Panc1 (cell line): ENCODE results near the gene SLC52A3. TPM values are rescaled to one million over a fixed set of nuclear protein-coding genes. Genes with fewer than 3 reads are reported as not detected.

Experiments used
- ATAC-seq: fragments of 200-7000 bp; cut with Tn5 transposase; 2 replicates; pipeline ENCODE4 v1.9.1; 2020; ENCODE audit warnings: mild to moderate bottlenecking, moderate library complexity
- BruUV-seq: library from RNA; stranded (reverse); fragments of 400-500 nt; replicated peaks from 2 replicates; lab custom pipeline; 2021; lab: Mats Ljungman, UMichigan
- CTCF ChIA-PET: fragments of 300-600 bp; sonication (Branson Sonifier 250); formaldehyde crosslinking; loops from one replicate; lab custom pipeline; 2022; ENCODE audit warnings: antibody characterized with exemption; lab: Charles Lee
- POLR2A ChIA-PET: fragments of 300-600 bp; sonication (Branson Sonifier 250); formaldehyde crosslinking; loops from one replicate; lab custom pipeline; 2022; ENCODE audit warnings: antibody characterized with exemption; lab: Charles Lee
- DNase-seq: peaks from one replicate; pipeline ENCODE4 v3.0.0-alpha.2; 2010; ENCODE audit warnings: low read depth, low spot score
- H3K27ac ChIP-seq: 2 replicates; pipeline ENCODE4 v1.5.1; 2011; ENCODE audit warnings: mild to moderate bottlenecking, low read length, inconsistent platforms
- H3K27me3 ChIP-seq: fragments of 200-500 bp; sonication (Bioruptor generic); 2 replicates; pipeline ENCODE4 v1.6.0; 2014; ENCODE audit warnings: low read length, inconsistent platforms; ENCODE audit not compliant: control insufficient read depth, insufficient read depth
- H3K36me3 ChIP-seq: fragments of 200-500 bp; sonication (Bioruptor generic); 2 replicates; pipeline ENCODE4 v1.5.1; 2014; ENCODE audit warnings: inconsistent platforms, mild to moderate bottlenecking, low read length, moderate library complexity; ENCODE audit not compliant: control insufficient read depth, insufficient read depth
- H3K4me1 ChIP-seq: 2 replicates; pipeline ENCODE4 v1.5.1; 2011; ENCODE audit warnings: inconsistent platforms, mild to moderate bottlenecking, low read length, moderate library complexity; ENCODE audit not compliant: control insufficient read depth, insufficient read depth
- H3K4me3 ChIP-seq, 2 experiments: 2 replicates each; pipeline ENCODE4 v1.5.1; 2011 to 2012; ENCODE audit warnings: low read depth in 2 of 2, low read length in 2 of 2, mild to moderate bottlenecking in 2 of 2, inconsistent platforms in 1 of 2, moderate library complexity in 1 of 2
- H3K9me3 ChIP-seq: fragments of 200-500 bp; sonication (Bioruptor generic); 2 replicates; pipeline ENCODE4 v1.5.1; 2014; ENCODE audit warnings: low read depth, mild to moderate bottlenecking, inconsistent platforms, low read length, moderate library complexity; ENCODE audit not compliant: control insufficient read depth, insufficient read depth
- POLR2AphosphoS5 ChIP-seq: IDR thresholded peaks from 2 replicates; pipeline ENCODE4 v1.6.1; 2012; ENCODE audit warnings: mild to moderate bottlenecking, low read depth, low read length, moderate library complexity
- SIN3A ChIP-seq: IDR thresholded peaks from 2 replicates; pipeline ENCODE4 v1.6.1; 2012; ENCODE audit warnings: low read depth, mild to moderate bottlenecking, low read length, moderate library complexity, borderline replicate concordance; ENCODE audit not compliant: insufficient read depth
- TCF7L2 ChIP-seq: IDR thresholded peaks from 2 replicates; pipeline ENCODE4 v1.6.1; 2011; ENCODE audit warnings: mild to moderate bottlenecking, low read depth, low read length, inconsistent platforms
- in situ Hi-C: cut with HindIII; loops from 2 replicates; pipeline ENCODE4 v1.10.0; 2016; ENCODE audit warnings: low sequenced_read_pairs, low pct_unique_long_range_greater_than_20kb
- intact Hi-C: fragments of 100-400 bp; cut with micrococcal nuclease; formaldehyde crosslinking; loops from one replicate; pipeline ENCODE4 v1.10.0; 2022; ENCODE audit not compliant: unreplicated experiment
- total RNA-seq: library from RNA; stranded (reverse); gene quantifications from one replicate; pipeline ENCODE4 v1.2.1, GENCODE V29; 2021; ENCODE audit not compliant: unreplicated experiment
- TF ChIP-seq, protein P1 (sequence below), 2 experiments: IDR thresholded peaks; 2 replicates each; pipeline ENCODE4 v1.6.1; 2011 to 2012; ENCODE audit warnings: low read depth in 2 of 2, control low read depth in 1 of 2, low read length in 1 of 2, mild to moderate bottlenecking in 1 of 2, moderate library complexity in 1 of 2; ENCODE audit not compliant: insufficient read depth in 1 of 2
- TF ChIP-seq, protein P2 (sequence below): fragments of 450-650 bp; IDR thresholded peaks from 2 replicates; pipeline ENCODE4 v1.5.1; 2017; ENCODE audit warnings: mild to moderate bottlenecking

Gene SLC52A3
- total RNA-seq, 1 experiment from 2014 or later = 6.4 TPM

GRCh38 chr20:779771-780170 is 11.5 kb upstream of the SLC52A3 start:
- POLR2A ChIA-PET = no interaction called here
- ATAC-seq = no peak
- H3K27me3 ChIP-seq = no peaks in the 10 kb centered on the region
- no peaks in the 10 kb centered on the region for H3K36me3 ChIP-seq
- no TSS peak for BruUV-seq
- DNase-seq = no peak
- intact Hi-C loops = no loop called here
- H3K4me3 ChIP-seq = no peak overlapping the region
- CTCF ChIA-PET = no interaction called here
- in situ Hi-C loops = no loop called here
- no peak overlapping the region for H3K27ac ChIP-seq
- H3K4me1 ChIP-seq = no peaks in the 10 kb centered on the region
- peaks cover 7% of the 10 kb centered on the region; the same call in 1 of the 2 replicates for H3K9me3 ChIP-seq
- TF ChIP-seq, protein P1, sequence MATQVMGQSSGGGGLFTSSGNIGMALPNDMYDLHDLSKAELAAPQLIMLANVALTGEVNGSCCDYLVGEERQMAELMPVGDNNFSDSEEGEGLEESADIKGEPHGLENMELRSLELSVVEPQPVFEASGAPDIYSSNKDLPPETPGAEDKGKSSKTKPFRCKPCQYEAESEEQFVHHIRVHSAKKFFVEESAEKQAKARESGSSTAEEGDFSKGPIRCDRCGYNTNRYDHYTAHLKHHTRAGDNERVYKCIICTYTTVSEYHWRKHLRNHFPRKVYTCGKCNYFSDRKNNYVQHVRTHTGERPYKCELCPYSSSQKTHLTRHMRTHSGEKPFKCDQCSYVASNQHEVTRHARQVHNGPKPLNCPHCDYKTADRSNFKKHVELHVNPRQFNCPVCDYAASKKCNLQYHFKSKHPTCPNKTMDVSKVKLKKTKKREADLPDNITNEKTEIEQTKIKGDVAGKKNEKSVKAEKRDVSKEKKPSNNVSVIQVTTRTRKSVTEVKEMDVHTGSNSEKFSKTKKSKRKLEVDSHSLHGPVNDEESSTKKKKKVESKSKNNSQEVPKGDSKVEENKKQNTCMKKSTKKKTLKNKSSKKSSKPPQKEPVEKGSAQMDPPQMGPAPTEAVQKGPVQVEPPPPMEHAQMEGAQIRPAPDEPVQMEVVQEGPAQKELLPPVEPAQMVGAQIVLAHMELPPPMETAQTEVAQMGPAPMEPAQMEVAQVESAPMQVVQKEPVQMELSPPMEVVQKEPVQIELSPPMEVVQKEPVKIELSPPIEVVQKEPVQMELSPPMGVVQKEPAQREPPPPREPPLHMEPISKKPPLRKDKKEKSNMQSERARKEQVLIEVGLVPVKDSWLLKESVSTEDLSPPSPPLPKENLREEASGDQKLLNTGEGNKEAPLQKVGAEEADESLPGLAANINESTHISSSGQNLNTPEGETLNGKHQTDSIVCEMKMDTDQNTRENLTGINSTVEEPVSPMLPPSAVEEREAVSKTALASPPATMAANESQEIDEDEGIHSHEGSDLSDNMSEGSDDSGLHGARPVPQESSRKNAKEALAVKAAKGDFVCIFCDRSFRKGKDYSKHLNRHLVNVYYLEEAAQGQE (IDR thresholded peaks at IDR 0.05; ENCODE audit: insufficient read depth in 1 of 2, low read depth in 2 of 2, low read length in 1 of 2) = no peak
- TF ChIP-seq POLR2AphosphoS5 (no peak), TCF7L2 (no peak), SIN3A (no peak)
- TF ChIP-seq, protein P2, sequence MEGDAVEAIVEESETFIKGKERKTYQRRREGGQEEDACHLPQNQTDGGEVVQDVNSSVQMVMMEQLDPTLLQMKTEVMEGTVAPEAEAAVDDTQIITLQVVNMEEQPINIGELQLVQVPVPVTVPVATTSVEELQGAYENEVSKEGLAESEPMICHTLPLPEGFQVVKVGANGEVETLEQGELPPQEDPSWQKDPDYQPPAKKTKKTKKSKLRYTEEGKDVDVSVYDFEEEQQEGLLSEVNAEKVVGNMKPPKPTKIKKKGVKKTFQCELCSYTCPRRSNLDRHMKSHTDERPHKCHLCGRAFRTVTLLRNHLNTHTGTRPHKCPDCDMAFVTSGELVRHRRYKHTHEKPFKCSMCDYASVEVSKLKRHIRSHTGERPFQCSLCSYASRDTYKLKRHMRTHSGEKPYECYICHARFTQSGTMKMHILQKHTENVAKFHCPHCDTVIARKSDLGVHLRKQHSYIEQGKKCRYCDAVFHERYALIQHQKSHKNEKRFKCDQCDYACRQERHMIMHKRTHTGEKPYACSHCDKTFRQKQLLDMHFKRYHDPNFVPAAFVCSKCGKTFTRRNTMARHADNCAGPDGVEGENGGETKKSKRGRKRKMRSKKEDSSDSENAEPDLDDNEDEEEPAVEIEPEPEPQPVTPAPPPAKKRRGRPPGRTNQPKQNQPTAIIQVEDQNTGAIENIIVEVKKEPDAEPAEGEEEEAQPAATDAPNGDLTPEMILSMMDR = no peak

DNA sequence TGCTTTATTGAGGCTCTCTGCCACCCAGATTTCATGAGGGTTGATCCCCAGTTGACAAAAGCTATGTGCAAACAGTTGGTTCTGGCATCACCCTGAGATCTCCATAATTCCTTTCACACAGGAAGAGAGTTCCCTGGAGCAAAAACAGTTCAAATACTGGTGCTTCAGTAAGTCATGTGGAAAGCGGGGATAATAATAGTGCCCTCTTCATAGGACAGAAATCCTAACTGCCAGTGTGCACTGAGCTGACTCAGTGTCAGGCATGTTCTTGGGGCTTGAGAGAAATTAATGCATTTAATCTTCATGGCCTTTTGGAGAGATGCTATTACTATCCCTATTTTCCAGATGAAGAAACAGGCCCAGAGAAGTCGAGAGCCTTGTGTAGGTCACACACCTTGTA is 7.9 kb upstream of the SLC52A3 start:
- Histone ChIP-seq H3K36me3 (no peaks in the 10 kb centered on the region), H3K27ac (no peak overlapping the region), H3K4me1 (no peaks in the 10 kb centered on the region), H3K4me3 (no peak overlapping the region), H3K9me3 (no peaks in the 10 kb centered on the region), H3K27me3 (no peaks in the 10 kb centered on the region)
- TF ChIP-seq POLR2AphosphoS5 (no peak), TCF7L2 (no peak)
- TF ChIP-seq, protein P2 = no peak
- TF ChIP-seq, protein P1 (IDR thresholded peaks at IDR 0.05; ENCODE audit: insufficient read depth in 1 of 2, low read depth in 2 of 2, low read length in 1 of 2) = no peak
- in situ Hi-C loops = no loop called here
- no TSS peak for BruUV-seq
- intact Hi-C loops = no loop called here
- ATAC-seq (no peak), DNase-seq (no peak)
- ChIA-PET POLR2A (no interaction called here), CTCF (no interaction called here)
